HL-60 (cell line): ENCODE data around the gene CADM1.

ENCODE experiments used
- CTCF ChIP-seq: IDR thresholded peaks from one replicate; pipeline ENCODE4 v1.5.1; 2011; ENCODE audit warnings: low read length, control low read depth, inconsistent platforms; ENCODE audit not compliant: insufficient read depth
- POLR2AphosphoS5 ChIP-seq: IDR thresholded peaks from 2 replicates; pipeline ENCODE4 v1.6.1; 2012; ENCODE audit warnings: low read depth
- SPI1 ChIP-seq: IDR thresholded peaks from 2 replicates; pipeline ENCODE4 v1.6.1; 2012; ENCODE audit warnings: low read depth, mild to moderate bottlenecking, borderline replicate concordance
- TF ChIP-seq, protein P1 (sequence below): IDR thresholded peaks from 2 replicates; pipeline ENCODE4 v1.6.1; 2012; ENCODE audit warnings: low read depth; ENCODE audit not compliant: insufficient replicate concordance

DNA sequence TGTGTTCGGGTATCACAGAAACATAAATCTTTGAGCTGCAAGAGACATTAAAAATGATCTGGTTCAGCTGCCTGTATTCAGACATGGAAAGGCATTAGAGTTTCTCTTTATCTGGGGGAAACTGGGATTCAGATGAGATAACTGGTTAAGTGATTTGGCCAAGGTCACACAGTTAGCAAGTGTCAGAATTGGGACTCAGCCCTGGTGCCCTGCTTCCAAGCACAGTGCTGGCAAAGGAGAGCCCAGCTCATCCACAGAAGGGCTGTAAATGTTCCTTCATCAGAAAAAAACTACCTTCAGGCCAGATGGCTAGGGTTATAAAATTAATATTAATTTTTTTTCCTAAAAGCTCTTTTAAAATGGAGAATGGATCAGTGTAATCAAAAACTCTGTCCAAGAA is 20.4 kb upstream of the CADM1 start:
- no peak for TF ChIP-seq CTCF
- no peak for TF ChIP-seq SPI1
- no peak for TF ChIP-seq POLR2AphosphoS5
- TF ChIP-seq, protein P1, sequence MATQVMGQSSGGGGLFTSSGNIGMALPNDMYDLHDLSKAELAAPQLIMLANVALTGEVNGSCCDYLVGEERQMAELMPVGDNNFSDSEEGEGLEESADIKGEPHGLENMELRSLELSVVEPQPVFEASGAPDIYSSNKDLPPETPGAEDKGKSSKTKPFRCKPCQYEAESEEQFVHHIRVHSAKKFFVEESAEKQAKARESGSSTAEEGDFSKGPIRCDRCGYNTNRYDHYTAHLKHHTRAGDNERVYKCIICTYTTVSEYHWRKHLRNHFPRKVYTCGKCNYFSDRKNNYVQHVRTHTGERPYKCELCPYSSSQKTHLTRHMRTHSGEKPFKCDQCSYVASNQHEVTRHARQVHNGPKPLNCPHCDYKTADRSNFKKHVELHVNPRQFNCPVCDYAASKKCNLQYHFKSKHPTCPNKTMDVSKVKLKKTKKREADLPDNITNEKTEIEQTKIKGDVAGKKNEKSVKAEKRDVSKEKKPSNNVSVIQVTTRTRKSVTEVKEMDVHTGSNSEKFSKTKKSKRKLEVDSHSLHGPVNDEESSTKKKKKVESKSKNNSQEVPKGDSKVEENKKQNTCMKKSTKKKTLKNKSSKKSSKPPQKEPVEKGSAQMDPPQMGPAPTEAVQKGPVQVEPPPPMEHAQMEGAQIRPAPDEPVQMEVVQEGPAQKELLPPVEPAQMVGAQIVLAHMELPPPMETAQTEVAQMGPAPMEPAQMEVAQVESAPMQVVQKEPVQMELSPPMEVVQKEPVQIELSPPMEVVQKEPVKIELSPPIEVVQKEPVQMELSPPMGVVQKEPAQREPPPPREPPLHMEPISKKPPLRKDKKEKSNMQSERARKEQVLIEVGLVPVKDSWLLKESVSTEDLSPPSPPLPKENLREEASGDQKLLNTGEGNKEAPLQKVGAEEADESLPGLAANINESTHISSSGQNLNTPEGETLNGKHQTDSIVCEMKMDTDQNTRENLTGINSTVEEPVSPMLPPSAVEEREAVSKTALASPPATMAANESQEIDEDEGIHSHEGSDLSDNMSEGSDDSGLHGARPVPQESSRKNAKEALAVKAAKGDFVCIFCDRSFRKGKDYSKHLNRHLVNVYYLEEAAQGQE = no peak
